HL-60/S4 treated with retinoic acid at 250 ng/mL for 4 days and 3 days (cell line): Measurements from ENCODE around the gene PDZRN4.
"Not testable (repeated sequence)": the region's sequence is repeated elsewhere in the genome, so short reads cannot be mapped to it uniquely, and the experiment has no call there.

Experiments
- in situ Hi-C: fragments of 300-500 bp; cut with MboI; formaldehyde crosslinking; loops from 2 replicates; pipeline ENCODE4 v1.7.0; 2022; ENCODE audit warnings: low sequenced_read_pairs

The PDZRN4 gene

DNA sequence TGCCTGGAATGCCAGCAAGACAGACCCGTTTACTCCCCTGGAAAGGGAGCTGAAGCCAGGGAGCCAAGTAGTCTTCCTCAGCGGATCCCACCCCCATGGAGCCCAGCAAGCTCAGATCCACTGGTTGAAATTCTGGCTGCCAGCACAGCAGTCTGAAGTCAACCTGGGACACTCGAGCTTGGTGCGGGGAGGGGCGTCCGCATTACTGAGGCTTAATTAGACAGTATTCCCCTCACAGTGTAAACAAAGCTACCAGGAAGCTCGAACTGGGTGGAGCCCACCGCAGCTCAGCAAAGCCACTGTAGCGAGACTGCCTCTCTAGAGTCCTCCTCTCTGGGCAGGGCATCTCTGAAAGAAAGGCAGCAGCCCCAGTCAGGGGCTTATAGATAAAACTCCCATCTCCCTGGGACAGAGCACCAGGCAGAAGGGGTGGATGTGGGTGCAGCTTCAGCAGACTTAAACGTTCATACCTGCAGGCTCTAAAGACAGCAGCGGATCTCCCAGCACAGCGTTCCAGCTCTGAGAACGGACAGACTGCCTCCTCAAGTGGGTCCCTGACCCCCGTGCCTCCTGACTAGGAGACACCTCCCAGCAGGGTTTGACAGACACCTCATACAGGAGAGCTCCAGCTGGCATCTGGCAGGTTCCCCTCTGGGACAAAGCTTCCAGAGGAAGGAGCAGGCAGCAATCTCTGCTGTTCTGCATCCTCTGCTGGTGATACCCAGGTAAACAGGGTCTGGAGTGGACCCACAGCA is 92.4 kb downstream of the PDZRN4 start:
- in situ Hi-C loops, result not testable (repeated sequence)

DNA sequence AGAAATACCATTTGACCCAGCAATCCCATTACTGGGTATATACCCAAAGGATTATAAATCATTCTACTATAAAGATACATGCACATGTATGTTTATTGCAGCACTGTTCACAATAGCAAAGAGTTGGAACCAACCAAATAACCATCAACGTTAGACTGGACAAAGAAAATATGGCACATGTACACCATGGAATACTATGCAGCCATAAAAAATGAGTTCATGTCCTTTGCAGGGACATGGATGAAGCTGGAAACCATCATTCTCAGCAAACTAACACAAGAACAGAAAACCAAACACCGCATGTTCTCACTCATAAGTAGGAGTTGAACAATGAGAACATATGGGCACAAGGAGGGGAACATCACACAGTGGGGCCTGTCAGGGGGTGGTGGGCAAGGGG is 97.3 kb downstream of the PDZRN4 start:
- in situ Hi-C loops, result not testable (repeated sequence)

DNA sequence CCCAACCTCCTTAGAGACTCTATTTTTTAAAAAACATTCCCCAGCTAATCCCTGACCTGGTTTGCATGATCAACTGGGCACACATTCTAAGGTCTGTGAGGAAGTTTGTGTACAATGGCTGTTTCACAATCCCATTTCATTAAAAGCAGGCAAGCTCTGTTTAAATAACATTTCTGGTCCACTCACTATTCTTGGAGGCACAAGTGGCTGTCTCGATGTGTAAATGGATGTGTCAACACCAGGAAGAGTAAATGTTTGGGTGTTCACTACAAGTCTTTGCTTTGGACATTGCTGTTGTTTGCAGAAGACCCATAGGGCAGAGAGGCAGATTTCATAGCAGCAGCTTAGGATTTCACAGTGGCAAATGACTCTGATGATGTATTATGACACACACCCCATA is 98.3 kb downstream of the PDZRN4 start:
- in situ Hi-C loops, result no loop called here

DNA sequence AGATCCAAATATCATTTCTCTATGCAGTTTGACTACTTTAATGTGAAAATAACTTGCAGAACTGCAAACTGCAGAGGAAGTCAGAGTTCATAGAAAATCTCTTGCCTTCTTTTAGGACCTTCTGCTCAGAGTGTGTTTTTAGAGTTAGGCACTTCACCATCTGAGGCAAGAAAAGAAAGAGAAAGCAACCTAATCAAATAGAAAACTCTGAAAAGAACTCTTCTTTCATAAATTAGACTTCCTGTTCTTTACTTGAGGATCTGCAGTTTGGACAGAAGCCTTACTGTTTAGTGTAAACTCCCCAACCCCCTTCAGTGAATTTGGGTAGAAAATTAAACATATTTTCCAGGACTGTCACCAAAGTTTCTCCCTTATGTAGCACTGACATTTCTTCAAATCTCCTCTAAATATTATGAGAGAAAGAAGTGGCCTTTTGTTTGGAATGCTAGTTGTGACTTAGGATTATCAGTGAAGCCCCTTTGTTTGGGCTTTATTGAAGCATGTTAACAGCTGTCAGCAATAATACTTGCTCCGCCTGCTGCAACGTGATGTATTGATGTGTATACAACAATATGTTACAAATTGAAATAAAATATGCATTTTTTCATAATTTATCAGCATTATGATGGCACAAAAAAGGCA is 99.5 kb downstream of the PDZRN4 start:
- in situ Hi-C loops, result no loop called here

DNA sequence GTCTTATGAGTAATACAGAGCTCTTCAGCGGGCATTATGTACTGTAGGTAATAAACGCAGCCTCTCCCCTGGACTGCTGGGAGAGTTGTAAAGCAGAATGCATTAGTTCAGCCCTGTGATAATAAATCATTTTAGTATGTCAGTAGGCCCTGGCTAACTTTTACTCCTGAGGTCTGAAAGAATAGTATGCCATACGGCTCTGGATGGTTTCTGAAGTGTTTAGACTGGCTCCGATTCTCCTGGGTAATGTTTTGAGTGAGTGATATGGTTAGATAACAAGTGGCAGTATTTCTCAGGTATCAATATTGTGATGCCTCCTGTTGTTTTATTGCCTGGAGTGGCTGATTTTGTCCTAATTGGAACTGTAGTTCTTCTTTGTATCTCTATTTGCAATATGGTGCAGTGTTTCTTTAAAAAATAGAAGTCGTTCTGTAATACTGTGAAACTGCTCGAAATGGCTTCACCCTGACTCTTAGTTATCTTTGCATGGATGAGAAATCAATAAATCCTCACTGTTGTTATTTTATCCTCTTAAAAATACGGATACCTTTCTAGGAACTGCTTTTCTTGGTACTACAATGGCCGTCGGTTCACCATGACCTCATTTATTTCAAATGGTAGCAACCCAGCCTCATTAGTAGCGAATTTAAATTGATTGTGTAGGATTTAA is 100.2 kb downstream of the PDZRN4 start:
- in situ Hi-C loops, result no loop called here

DNA sequence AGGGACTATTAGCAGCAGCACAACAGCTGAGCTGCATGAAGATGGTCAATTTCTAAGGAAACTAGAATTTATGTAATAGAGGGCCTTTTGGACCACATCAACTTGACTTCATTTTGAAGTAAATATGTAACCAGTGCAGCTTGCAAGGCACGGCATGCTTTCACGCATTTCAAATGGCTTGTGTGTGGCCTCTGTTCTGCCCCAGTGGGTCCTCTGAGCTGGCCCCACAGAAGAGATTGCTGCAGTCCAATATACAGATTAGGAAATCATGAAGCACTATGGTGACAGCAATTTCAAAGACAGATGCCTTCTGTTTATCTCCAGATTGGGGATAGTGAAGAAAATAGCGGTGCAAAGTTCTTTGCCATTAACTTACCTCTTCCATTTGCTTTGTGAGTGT is 101.4 kb downstream of the PDZRN4 start:
- in situ Hi-C loops, result no loop called here

GRCh38 chr12:41293011-41293410 is 104.9 kb downstream of the PDZRN4 start:
- in situ Hi-C loops, result no loop called here

- in situ Hi-C loops, result no loop called here
Observed at GRCh38 chr12:41293461-41293860, 105.3 kb downstream of the PDZRN4 start.

DNA sequence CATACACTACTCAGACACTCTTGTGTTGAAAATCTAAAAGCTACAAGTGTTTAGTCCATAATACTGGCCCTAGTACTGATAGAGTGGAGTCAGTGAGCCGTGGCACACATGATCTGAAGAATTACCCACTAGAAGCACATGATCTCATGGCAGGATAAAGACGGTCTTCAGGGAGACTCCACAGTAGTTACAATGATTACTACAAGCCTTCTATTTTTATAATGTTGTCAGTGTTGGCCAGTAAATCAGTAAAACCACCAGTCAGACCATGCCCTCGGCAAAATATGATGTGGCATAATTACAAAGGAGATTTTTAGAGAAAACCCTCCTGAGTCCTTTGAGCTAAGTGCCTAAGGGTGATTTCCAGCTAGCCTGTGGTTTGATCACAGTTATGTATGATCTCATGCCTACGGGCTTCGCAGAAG is 114.9 kb downstream of the PDZRN4 start:
- in situ Hi-C loops, result no loop called here

DNA sequence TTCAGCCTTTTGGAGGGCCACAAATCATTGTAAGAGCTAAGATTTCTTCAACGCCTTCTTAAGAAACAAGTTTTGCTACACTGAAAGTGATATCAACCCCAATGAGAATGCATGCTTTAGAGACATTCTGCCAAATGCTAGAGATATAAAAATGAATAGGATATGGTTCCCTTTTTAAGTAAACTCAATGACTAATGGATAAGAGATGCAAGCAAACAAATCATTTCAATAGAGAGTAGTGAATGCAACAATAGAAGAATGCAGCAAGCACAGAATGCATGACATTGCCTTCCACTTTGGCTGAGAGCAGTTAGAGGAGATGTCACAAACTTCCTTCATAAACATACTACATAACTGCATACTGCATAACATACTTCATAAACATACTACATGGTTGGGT is 116.4 kb downstream of the PDZRN4 start:
- in situ Hi-C loops, result no loop called here

GRCh38 chr12:41310367-41310766 is 122.2 kb downstream of the PDZRN4 start:
- in situ Hi-C loops, result no loop called here

DNA sequence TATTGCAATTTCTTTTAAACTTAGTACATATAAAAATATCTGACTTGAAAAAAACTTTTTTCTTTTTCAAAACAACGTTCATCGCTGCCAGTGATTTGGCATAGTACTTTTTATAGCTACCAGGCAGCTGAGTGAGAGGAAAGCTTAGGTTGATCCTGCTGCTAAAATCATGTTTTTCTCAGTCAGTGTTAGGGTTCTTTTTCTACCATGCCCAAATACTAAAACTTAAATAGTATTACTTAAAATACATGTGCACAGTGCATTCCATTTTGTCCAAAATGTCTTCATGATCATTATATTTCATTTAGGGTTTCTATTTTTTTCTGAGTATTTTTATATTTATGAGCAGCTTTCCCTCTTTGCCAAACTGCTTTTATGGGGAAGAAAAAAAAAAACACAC is 123.8 kb downstream of the PDZRN4 start:
- in situ Hi-C loops, result no loop called here

DNA sequence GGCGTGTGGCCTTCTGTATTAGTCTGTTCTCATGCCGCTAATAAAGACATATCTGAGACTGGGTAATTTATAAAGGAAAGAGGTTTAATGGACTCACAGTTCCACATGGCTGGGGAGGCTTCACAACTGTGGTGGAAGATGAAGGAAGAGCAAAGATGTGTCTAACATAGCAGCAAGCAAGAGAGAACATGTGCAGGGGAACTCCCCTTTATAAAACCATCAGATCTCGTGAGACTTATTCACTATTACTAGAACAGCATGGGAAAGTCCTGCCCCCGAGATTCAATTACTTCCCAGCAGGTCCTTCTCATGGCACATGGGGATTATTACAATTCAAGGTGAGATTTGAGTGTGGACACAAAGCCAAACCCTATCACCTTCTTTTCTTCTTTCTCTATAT is 124.3 kb downstream of the PDZRN4 start:
- in situ Hi-C loops, result not testable (repeated sequence)

- in situ Hi-C loops, result no loop called here
Observed at GRCh38 chr12:41325336-41325735, 137.2 kb downstream of the PDZRN4 start.

DNA sequence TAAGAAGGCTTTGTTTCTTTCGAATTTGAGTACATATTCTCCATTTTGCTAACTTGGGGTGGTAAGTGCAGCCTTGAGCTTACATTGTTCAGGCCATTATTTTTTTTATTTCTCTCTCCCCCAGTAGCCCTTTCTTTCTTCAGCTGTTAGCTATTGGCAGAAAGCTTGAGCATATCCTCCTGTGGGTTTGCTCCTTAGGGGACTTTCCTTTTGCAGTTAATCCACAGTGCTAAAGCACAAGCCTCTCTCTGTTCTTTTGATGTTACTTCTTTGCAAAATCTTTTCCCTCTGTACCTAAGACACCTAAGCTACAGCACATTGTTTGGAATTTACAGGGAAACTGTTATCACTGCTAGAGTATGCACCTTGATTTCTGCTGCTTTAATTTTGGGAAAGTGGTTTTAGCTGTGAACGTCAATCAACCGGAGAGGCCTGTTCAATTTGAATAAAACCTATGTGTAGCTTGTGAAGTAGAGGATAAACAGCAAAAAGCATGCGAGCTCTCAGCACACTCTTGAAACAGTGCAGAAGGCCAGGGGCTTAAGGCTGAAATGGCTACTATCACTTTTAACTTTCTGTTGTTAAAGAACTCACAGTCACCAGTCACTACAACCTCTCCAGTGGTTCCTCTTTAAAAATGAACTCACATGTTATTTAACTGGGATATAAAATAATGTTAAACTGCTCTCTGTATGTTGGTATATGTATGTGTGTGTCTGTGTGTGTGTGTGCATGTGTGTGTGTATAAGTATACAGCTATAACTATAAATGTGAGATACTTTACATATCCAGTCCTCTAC is 139.2 kb downstream of the PDZRN4 start:
- in situ Hi-C loops, result no loop called here

GRCh38 chr12:41333974-41334373 is 145.9 kb downstream of the PDZRN4 start:
- in situ Hi-C loops, result no loop called here

DNA sequence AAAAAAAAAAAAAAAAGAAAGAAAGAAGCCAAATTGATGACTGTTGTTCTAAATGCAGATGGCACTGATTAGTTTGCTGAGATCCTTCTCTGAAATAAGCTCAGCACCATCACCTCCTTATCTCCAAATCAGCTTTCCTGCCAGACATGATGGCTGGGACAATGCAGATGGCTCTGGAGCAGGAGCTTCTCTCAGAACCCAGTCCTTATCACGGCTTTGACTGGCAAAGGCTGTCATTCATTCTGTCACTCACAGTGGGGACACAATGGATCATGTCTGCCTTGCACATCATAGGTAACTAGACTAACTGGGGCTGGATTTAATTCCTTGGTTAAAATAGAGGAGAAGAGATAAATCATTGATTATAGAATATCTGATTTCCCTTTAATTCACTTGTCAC is 146.3 kb downstream of the PDZRN4 start:
- in situ Hi-C loops, result no loop called here

DNA sequence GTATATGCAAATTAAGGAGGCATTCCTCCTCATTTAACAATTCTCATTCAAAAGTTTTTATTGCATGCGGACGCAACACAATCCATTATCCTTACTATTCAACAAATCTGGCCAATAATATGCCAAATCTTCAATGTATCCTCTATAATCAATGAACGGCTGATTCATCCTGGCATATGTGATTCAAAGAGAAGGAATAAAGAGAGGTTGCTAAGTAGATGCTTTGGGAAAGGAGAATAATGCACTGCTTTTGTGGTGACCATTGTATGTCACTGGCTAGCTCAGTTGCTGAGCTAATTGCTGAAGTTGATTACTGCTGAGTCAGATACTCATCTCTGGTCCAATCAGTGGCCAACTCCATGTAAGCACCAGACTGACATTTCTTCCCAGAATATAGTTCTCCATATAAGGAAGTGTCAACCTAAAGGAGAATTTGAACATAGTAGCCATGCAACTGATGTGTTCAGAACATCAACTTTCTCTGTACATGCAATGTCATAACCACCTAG is 148.0 kb downstream of the PDZRN4 start:
- in situ Hi-C loops, result no loop called here

DNA sequence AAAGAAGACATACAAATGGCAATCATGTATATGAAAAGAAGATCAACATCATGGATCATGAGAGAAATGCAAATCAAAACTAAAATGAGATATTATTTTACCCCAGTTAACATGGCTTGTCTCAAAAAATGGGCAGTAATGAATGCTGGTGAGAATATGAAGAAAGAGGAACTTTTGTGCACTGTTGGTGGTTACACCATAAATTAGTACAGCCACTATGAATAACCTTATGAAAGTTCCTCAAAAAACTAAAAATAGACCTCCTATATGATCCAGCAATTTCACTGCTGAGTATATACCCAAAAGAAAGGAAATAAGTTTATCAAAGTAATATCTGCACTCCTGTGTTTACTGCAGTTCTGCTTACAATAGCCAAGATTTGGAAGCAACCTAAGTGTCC is 151.7 kb downstream of the PDZRN4 start:
- in situ Hi-C loops, result no loop called here

- in situ Hi-C loops, result no loop called here
Observed at GRCh38 chr12:41344776-41345470, 156.8 kb downstream of the PDZRN4 start.

- in situ Hi-C loops, result no loop called here
Observed at GRCh38 chr12:41348198-41348597, 160.1 kb downstream of the PDZRN4 start.
